Hematopoietic multipotent progenitor cell treated with erythropoietin and hydrocortisone succinate and interleukin-3 and kit ligand, for 4 days (in vitro differentiated cells): Measurements from ENCODE around the gene SCG3.
"Not testable (repeated sequence)": the region's sequence is repeated elsewhere in the genome, so short reads cannot be mapped to it uniquely, and the experiment has no call there.

Experiments
- DNase-seq: peaks from one replicate; pipeline ENCODE4 v3.0.0-alpha.2; 2015

The SCG3 gene

DNA sequence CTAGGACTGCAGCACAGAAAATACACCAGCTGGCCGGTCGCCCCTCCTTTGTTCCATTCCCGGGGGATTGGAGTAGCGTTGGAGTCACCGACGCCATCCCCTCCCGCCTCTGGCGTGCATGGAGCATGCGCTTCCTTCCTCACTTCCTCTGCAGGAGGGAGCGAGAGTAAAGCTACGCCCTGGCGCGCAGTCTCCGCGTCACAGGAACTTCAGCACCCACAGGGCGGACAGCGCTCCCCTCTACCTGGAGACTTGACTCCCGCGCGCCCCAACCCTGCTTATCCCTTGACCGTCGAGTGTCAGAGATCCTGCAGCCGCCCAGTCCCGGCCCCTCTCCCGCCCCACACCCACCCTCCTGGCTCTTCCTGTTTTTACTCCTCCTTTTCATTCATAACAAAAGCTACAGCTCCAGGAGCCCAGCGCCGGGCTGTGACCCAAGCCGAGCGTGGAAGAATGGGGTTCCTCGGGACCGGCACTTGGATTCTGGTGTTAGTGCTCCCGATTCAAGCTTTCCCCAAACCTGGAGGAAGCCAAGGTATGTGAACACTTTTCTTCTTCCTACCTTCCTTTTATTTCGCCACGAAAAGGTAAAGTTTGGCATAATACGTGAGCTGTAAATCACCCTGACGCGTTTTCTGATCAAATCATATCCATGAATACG, at the start of gene SCG3:
Gene SCG3 (plus strand): TSS at position 201 of the 661 bp plus-strand sequence. CDS start 253 bp downstream, at position 454.
- DNase-seq, result peak; percentile 90

DNA sequence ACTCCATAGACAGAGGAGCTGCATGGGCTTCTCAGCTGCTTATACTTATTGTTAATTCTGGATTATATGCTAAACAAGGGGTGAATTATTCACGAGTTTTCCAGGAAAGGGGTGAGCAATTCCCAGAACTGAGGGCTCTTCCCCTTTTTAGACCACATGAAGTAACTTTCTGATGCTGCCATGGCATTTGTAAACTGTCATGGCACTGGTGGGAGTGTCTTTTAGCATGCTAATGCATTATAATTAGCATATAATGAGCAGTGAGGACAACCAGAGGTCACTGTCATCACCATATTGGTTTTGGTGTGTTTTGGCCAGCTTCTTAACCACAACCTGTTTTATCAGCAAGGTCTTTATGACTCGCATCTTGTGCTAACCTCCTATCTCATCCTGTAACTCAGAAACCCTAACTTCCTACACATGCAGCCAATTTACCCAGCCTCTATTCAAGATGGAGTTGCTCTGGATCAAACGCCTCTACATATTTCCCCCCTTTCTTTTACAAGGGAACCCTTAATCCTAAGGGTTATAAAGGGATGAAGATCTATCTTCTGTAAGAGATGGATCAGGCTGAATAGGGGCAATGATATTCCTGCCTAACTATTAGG, 46.6 kb upstream of the SCG3 start:
- peak; percentile 73 for DNase-seq

DNA sequence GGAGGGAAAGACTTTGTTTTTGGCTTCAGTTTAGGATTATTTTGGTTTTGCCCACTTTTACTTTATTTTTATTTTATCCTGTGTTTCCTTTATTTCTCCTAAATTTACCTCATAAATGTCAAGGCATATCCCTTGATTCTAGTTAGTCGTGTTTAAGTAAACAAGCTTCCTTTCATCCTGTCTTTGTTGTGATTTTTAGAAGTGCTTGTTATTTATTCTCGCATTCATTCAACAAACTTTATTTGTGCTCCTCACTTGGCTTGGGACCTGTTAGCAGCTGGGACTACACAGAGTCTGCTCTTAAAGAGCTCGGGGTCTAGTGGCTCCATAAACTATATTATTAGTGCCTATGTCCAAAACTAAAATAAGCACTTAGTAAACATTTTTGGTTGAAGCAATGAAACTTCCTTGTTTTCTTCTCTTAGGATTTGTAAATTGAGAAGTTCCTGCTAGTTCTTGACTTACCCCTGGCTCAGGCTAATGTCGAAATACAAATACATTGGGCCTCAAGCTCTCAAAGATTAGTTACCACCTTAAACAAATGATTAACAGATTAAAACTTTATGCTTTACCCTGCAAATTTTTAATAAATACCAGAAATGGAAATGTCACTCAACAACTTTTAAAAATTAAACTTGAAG, 39.7 kb upstream of the SCG3 start:
- no peak for DNase-seq

DNA sequence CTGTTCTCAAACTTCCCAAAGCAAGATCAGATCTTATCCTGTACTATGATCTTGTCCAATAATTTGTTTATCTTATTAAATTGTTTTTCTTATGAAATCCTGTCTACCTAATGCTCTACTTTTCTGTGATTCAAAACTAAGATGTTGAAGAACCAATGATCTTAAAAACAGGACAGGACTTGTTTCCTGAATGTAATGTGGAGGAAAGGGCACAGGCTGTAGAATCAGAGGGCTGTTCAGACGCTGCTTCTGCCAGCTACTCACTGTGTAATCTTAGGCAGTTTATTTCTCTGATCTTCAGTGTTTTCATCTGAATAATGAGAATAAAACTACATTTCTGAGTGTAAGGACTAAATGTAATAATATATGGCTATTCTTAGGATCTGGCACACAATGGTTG, 38.6 kb upstream of the SCG3 start:
- no peak for DNase-seq

DNA sequence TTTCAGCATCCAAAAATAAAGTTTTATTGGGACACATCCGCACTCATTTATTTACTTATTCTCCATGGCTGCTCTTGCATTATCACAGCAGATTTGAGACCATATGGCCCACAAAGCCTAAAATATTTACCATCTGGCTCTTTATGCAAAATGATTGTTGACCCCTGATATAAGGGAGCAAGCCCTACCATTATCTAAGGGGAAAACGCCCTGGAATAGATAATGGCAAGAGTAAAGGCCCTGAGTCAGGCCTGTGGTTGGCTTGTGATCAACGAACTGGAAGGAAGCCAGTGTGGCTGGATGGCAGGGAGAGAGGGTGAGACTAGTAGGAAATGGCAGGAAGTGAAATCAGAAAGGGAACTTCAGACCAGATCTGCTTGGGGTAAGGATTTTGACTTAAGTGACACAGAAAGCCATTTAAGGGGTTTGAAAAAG, 34.2 kb upstream of the SCG3 start:
- DNase-seq, result peak; percentile 93

DNA sequence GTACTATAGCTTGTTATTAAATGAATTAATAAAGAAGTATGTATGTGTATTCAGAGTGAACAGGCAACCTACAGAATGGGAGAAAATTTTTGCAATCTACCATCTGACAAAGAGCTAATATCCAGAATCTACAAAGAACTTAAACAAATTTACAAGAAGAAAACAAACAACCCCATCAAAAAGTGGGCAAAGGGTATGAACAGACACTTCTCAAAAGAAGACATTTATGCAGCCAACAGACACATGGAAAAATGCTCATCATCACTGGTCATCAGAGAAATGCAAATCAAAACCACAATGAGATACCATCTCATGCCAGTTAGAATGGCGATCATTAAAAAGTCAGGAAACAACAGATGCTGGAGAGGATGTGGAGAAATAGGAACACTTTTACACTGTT, 33.2 kb upstream of the SCG3 start:
- DNase-seq, result not testable (repeated sequence)

DNA sequence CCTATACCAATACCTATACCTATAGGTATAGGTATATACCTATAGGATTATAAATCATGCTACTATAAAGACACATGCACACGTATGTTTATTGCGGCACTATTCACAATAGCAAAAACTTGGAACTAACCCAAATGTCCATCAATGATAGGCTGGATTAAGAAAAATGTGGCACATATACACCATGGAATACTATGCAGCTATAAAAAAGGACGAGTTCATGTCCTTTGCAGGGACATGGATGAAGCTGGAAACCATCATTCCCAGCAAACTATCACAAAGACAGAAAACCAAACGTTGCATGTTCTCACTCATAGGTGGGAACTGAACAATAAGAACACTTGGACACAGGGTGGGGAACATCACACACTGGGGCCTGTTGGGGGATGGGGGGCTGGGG, 32.7 kb upstream of the SCG3 start:
- DNase-seq, result not testable (repeated sequence)

DNA sequence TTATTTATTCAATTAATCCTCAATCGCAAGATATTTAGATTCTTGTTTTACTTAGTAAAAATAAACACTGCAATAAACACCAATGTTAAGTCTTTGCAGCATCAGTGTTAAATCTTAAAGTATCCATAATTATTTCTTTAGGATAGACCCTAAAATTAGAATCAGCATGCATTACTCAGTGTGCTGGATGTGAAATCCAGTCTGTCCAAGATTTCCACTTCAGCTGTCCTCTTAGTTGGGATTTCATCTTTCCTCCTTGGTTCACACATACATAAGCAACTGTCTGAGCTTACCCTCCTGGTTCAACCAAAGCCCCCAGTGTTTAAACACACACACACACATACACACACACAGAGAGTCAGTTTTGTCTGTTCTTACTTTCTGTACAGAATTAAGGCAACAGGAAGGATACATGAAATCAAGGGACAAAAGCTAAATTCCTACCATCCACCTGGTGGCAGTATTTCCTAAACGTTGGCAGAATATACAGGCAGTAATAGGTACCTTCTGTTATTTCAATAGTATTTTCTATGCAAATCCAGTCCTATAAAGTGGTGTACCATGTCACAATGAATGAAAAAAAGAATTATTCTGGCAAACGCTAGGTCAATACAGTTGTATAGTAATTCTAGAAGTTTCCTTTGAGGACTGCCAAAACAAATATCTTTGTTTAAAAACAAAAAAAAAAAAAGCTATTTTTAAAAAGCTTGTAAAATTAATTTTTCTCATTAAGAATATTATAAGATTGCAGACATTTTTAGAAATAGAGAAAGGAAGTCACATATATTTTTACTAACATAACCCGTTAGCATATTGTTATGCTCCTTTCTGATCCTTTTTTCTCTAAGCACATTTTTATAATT, 31.4 kb upstream of the SCG3 start:
- DNase-seq, result peak; percentile 91

DNA sequence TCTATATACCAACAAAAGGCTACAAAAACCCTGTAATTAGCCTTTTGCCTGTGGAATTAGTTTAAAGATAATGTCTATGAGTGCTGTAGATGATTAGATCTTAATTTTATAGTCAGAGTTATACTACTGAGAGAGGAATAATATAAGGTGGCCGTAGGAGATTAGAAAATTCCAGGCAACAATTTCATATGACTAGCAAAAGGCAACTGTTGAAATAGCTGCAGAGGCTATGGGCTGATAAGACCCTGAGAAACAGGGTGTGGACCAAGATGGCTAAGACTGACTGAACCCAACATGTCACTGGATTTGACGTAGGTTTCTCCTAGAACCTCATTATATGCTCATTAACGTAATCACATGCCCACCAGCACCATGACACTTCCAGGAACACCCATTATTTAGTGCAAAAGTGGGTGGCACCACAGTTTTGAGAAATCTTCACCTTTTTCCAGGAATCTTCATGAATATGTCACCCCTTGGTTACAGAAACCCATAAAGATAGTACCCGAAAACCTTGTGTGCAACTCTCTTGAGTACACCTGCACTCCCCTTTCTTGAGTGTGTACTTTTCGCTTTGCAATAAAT, 29.1 kb upstream of the SCG3 start:
- DNase-seq, result peak; percentile 88

DNA sequence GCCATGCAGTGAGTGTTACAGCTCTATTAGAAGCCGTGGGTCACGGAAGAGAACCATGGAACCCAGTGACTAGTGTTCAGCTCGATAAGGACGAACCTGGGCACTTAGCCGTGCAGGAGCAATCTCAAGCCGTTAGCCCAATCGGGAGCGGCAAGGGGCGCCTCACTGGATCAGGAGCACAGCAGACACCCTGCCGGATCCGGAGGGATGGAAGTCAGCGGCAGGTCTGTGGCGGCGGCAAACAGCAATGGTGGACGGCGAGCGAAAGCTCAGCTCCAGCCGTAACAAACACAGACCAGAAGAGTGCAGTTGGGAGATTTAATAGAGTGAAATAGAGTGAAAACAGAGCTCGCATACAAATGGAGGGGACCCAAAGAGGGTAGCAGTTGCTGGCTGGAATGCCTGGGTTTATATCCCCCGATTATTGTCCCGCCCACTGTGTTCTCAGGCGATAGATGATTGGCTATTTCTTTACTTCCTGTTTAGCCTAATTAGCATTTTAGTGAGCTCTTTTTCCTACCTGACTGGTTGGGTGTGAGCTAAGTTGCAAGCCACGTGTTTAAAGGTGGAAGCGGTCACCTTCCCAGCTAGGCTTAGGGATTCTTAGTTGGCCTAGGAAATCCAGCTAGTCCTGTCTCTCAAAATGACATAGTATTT, 25.8 kb upstream of the SCG3 start:
- not testable (repeated sequence) for DNase-seq

DNA sequence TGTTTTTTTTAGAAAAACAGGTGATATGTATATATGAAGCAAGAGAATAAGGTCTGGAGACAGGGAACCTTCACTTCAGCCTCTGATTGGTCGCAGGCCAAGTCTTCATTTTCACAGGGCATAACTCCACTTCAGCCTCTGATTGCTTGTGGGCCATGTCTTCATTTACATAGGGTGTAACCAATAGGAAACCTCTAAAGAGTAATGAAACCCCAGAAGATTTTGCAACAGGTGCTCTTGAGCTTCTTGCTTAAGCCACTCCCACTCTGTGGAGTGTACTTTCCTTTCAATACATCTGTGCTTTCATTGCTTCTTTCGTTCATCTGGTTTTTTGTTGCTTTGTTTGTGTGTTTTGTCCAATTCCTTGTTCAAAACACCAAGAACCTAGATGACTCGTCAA, 22.6 kb upstream of the SCG3 start:
- peak; percentile 40 for DNase-seq

DNA sequence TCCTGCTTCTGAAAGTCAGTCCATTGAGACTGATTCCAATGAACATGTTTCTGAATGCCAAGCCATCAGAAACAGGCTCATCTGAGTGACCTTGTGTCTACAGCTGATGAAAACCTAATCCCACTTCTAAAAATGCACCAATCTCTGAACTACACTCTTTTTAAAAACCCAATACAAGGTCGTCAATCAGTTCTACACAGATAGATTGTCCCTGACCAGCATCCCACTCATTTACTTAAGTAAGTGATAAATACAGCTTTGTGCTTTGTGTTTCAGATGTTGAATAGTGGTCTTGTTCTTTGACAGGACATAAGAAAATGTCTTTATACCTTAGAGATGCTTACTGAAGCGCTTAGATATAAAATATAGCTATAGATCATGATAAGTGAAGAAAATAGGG, 20.2 kb upstream of the SCG3 start:
- no peak for DNase-seq

DNA sequence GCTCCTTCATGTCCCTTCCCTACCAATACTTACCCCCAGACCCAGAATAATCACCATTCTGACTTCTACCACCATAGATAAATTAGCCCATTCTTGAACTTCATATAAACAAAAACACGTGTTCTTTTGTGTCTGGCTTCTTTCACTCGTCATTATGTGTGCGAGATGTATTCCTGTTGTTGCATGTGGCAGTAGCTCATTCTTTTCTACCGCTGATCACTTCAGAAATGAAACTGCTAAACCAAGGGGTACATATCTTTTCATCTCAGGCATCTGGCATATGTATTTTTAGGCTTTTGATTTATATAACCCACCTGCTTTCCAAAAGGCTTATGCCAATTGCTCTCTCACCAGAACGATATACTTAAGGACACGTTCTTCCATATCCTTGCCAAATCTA, 13.8 kb upstream of the SCG3 start:
- no peak for DNase-seq

DNA sequence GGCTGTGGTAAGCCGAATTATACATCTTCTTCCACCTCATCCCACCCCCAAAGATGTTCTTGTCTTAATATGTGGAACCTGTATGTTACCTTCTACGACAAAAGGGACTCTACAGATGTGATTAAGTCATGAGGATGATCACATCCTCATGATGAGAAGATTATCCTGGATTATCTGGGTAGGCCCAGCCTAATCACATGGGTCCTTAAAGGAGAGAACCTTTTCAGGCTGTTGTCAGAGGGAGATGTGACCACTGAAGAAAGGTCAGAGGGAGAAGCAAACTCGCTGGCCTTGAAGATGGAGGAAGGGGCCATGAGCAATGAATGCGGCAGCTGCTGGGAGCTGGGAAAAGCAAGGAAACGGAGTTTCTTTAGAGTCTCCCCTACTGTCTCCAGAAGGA, 12.9 kb upstream of the SCG3 start:
- no peak for DNase-seq

DNA sequence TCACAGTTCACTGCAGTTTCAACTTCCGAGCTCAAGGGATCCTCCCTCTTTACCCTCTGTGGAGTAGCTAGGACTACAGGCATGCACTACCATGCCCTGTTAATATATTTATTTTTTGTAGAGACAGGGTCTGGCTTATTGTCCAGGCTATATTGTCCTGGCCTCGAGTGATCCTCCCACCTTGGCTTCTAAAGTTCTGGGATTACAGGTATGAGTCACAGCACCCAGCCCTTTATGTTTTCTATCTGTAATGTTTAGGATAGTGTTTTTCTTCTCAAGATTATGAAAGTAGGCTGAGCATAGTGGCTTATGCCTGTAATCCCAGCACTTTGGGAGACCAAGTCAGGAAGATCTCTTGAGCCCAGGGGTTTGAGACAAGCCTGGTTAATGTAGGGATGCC, 11.9 kb upstream of the SCG3 start:
- DNase-seq, result no peak

DNA sequence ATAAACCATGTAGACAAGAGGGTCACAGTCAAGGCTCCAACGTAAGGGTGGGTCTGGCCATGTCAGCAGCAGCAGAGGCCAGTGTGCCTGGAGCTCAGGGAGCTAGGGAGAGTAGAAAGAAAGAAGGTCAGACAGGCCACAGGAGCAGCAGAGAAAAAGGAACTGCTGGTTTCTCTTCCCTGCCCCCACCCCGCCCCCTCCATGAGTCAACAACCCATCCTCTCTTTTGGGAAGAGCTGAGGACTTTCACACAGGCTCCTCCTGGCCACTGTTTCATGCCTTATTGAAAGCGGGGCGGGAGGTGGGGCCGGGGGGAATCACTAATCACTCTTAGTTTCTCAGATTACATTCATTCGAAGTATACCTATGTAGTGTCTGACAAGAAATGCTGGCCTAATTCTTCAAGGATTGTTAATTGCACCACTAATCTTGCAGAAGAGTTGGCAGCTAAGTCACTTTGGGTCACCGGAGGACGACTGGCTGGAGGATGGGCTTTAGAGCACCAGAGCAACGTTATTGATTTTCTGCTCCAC, 9.1 kb upstream of the SCG3 start:
- peak; percentile 14 for DNase-seq

DNA sequence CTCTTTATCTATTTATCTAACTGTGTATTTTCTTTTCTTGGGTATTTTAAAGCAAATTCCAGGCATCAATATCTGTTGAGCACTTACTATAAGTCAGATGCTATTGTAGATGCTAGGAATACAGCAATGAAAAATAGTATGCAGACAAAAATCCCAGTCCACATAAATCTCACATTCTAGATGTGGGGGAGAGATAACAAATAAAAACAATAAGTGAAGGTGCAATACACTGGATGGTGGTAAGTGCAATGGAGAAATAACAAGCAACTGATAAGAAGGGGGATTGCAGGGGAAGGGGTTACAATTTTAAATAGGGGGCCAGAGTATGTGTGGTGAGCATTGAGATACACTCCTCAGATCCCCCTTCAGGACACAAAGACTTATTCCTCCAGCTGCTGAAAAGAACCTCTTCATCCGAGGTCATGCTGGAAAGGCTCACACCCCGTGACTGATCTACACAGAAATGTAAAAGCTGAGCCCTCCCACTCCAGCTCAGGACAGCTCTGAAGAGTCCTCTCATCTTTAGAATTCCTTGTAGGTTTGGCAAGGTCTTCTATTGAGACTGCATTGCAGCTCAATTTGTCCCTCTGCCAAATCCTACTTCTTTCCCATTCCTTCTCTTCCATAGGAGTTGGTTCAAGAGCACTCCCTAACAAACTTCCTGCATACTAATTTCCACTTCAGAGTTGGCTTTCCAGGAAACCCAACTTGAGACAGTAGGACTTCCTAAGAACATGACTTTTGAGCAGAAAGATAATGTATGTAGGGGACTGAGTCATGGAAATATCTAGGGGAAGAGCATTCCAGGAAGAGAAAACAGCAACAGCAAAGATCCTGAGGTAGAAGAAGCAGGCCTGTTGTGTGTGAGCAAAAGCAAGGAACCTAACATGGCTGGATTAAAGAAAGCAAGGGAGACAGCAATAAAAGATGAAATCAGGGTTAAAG, 8.1 kb upstream of the SCG3 start:
- DNase-seq, result no peak

DNA sequence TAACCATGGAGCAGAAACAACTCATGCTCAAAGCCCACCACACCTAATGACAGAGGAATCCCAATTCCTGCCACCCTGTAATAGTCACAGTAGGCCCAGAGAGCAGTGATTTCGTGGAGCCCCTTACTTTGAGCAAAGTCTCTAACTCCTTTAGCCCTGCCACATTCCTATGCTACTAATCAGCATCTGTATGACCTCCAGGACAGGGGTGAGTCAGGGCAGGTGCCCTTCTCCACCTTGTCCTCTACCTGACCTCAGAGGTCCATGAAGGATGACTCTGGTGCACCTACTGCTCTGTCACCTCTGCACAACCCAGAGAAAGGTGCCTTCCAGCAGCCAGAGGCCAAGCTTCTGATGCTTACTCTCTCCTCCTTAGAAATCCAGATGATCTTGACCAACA, 6.1 kb upstream of the SCG3 start:
- no peak for DNase-seq

DNA sequence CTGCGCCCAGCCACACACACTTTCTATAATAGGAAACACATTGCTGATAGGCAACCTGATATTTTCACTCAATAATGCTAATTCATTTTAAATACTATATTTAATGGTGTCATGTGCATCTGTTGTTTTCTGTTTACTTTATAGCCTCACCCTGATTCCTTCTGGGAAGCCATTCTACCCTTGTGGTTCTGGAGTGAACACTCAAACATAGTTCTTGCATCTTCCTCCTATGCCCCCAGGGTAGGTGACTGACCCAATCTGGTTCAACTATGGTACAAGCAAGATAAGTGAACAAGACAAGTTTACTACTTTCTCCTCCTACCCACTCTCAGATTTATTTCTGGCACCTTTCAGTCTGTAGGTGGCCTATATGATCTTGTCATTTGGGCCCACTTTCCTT, 4.3 kb upstream of the SCG3 start:
- no peak for DNase-seq

DNA sequence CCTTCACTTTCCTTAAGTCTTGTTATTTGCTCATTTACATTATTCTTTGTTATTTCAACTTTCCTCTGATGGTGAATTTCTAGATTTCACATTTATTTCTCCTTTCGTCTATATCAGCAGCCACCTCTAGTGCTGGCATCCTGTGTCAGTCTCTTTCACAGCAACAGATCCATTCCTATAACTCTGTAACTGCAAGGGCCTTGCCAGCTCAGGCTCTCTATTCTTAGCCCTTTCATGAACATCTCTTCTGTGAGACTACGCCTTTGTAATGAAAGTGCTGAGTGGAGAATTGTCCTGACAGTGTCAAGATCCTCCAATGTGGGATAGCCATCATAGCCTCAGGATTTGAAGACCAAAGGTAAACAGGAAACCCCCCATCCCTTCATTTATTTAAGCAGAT, 3.9 kb upstream of the SCG3 start:
- no peak for DNase-seq

DNA sequence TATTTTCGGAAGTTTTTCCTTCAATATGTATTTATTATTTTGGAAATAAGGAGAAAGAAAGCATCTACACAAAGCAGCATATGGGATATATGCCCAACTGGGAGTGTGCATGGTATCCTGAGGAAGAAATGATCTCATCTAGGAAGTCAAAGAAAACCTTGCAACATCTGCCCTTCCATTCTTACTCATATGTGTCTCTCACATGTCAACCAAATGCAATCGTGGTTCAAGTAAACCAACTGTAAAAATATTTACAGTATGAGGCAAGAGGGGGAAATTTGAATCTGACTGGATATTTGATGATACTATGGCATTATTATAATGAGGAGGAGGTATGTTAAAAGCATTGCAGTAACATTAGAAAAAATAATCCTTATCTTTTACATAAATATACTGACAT, 3.2 kb upstream of the SCG3 start:
- DNase-seq, result no peak
